GM23248 (cell line): ENCODE data around the gene PLPP2. TPM values are rescaled to one million over a fixed set of nuclear protein-coding genes. Genes with fewer than 3 reads are reported as not detected.

Experiments
- DNase-seq: peaks from one replicate; pipeline ENCODE4 v3.0.0-alpha.2; 2015
- H2AFZ ChIP-seq: fragments of 200-600 bp; sonication (generic); 2 replicates; pipeline ENCODE4 v1.6.1; 2016; ENCODE audit warnings: antibody characterized with exemption
- H3F3A ChIP-seq: fragments of 200-600 bp; sonication (generic); 2 replicates; pipeline ENCODE4 v1.6.1; 2016; ENCODE audit warnings: mild to moderate bottlenecking, antibody characterized with exemption, mixed run types; ENCODE audit not compliant: insufficient read depth
- H3K27ac ChIP-seq: fragments of 200-600 bp; sonication (generic); 2 replicates; pipeline ENCODE4 v1.5.1; 2016; ENCODE audit warnings: mild to moderate bottlenecking
- H3K27me3 ChIP-seq: fragments of 200-600 bp; sonication (generic); replicated peaks from 2 replicates; pipeline ENCODE4 v1.6.1; 2016; ENCODE audit warnings: mild to moderate bottlenecking; ENCODE audit not compliant: insufficient read depth
- H3K36me3 ChIP-seq: fragments of 200-600 bp; sonication (generic); 2 replicates; pipeline ENCODE4 v1.6.1; 2016; ENCODE audit warnings: low read depth, mild to moderate bottlenecking
- H3K4me1 ChIP-seq: fragments of 200-600 bp; sonication (generic); 2 replicates; pipeline ENCODE4 v1.6.1; 2016; ENCODE audit warnings: mild to moderate bottlenecking; ENCODE audit not compliant: insufficient read depth
- H3K4me2 ChIP-seq: fragments of 200-600 bp; sonication (generic); one replicate; pipeline ENCODE4 v1.6.1; 2016; ENCODE audit warnings: mild to moderate bottlenecking; ENCODE audit not compliant: unreplicated experiment
- H3K4me3 ChIP-seq: fragments of 200-600 bp; sonication (generic); 2 replicates; pipeline ENCODE4 v1.5.1; 2016; ENCODE audit warnings: mild to moderate bottlenecking
- H3K79me2 ChIP-seq: fragments of 200-600 bp; sonication (generic); 2 replicates; pipeline ENCODE4 v1.6.1; 2016; ENCODE audit warnings: mild to moderate bottlenecking; ENCODE audit not compliant: insufficient read depth
- H3K9ac ChIP-seq: fragments of 200-600 bp; sonication (generic); 2 replicates; pipeline ENCODE4 v1.6.1; 2016; ENCODE audit warnings: mild to moderate bottlenecking
- H3K9me2 ChIP-seq: fragments of 200-600 bp; sonication (generic); 2 replicates; pipeline ENCODE4 v1.6.1; 2016; ENCODE audit warnings: mixed run types, mild to moderate bottlenecking, moderate library complexity; ENCODE audit not compliant: insufficient read depth
- H3K9me3 ChIP-seq: fragments of 200-600 bp; sonication (generic); one replicate; pipeline ENCODE4 v1.6.1; 2017; ENCODE audit warnings: low read depth
- H4K20me1 ChIP-seq: fragments of 200-600 bp; sonication (generic); 2 replicates; pipeline ENCODE4 v1.6.0; 2016; ENCODE audit not compliant: insufficient read depth
- EZH2 ChIP-seq: fragments of 200-600 bp; sonication (generic); IDR thresholded peaks from 2 replicates; pipeline ENCODE4 v1.6.1; 2018; ENCODE audit warnings: antibody characterized with exemption, mild to moderate bottlenecking; ENCODE audit not compliant: insufficient read depth, poor library complexity, severe bottlenecking
- EZH2phosphoT487 ChIP-seq: fragments of 200-600 bp; sonication (generic); IDR thresholded peaks from 2 replicates; pipeline ENCODE4 v1.6.1; 2018; ENCODE audit warnings: antibody characterized with exemption, moderate library complexity, mild to moderate bottlenecking, low read depth; ENCODE audit not compliant: insufficient read depth
- WGBS, 2 experiments: methylation state at CpG; one replicate each; pipeline ENCODE4 v1.1.6; 2015 to 2017; ENCODE audit warnings: low lambda C conversion rate in 2 of 2, low coverage in 1 of 2; ENCODE audit errors: missing lambda C conversion rate in 2 of 2; 5-methylcytosine and 5-hydroxymethylcytosine counted together
- in situ Hi-C: fragments of 300-500 bp; cut with MboI; formaldehyde crosslinking; loops from 2 replicates; pipeline ENCODE4 v1.15.0; 2020
- polyA plus RNA-seq: library from polyadenylated mRNA; unstranded; fragments of >200 nt; fragmentation: Nextera tagmentation; extraction: Ambion mirVana; gene quantifications from 2 replicates; pipeline ENCODE4 v1.2.1, GENCODE V29; 2016
- total RNA-seq: library from RNA; depleted of rRNA; stranded (reverse); fragments of >200 nt; shearing (Covaris generic); gene quantifications from 2 replicates; pipeline ENCODE4 v1.2.3, GENCODE V29; 2014

The PLPP2 gene
- total and polyA plus RNA-seq, 2 experiments from 2014 or later, result 1.3 to 1.4 TPM

- H3F3A ChIP-seq, result peaks cover 6% of the 10 kb centered on the region; the same call in 1 of the 2 replicates
- WGBS, 2 experiments, result 75 to 79% methylated on average over 13 of the region's 13 CpGs
- H3K9me2 ChIP-seq, result no peaks in the 10 kb centered on the region
- no peaks in the 10 kb centered on the region for H4K20me1 ChIP-seq
- no peaks in the 10 kb centered on the region for H3K9me3 ChIP-seq
- in situ Hi-C loops, result no loop called here
- H3K36me3 ChIP-seq, result no peaks in the 10 kb centered on the region
- no peak for DNase-seq
- no peak for TF ChIP-seq EZH2
- no peak for TF ChIP-seq EZH2phosphoT487
- no peaks in the 10 kb centered on the region for H3K79me2 ChIP-seq
- H2AFZ ChIP-seq, result no peak overlapping the region
- H3K4me2 ChIP-seq, result no peak overlapping the region
- no peak overlapping the region for H3K27ac ChIP-seq
- H3K4me1 ChIP-seq, result no peaks in the 10 kb centered on the region; the same call in 1 of the 2 replicates
- H3K27me3 ChIP-seq, result peaks cover 17% of the 10 kb centered on the region; the same call in 1 of the 2 replicates
- H3K4me3 ChIP-seq, result no peak overlapping the region
- H3K9ac ChIP-seq, result no peak overlapping the region
Observed at GRCh38 chr19:295687-296370, 4.6 kb upstream of the PLPP2 start.

DNA sequence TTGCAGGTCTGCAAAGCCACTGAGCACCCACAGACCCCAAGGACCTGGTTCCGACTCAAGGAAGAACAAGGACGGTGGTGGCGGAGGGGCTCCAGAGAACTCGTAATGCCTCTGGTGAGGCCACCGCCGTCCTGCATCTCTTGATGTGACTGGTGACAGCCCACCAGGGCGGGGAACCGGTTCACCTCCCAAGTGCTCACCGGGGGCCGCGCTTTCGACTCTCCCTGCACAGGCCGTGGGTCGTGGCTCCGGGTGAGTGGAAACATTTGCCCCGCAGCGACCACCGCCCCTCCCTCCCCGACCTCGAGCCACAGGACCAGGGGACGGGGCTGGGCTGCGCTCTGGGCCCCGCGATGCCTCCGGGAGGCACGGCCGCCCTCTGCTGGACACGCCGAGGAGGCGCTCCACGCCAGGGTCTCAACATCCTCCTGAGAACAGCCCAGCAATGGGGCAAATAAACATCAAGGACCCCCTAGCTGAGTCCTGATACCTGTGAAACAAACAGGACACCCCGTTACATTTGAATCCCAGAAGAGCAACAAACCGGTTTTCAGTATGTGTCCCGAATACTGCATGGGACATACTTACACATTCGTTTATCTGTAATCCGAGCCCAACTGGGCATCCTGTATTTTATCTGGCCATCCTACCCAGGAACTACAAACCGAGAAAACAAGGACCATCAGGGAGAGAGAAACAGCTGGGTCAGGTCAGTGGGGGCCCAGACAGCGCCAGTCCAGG, 3.9 kb upstream of the PLPP2 start:
- Histone ChIP-seq H3K27ac (no peak overlapping the region), H3K4me3 (peak overlapping the region; percentile 48; the same call in 1 of the 2 replicates), H3K4me1 (no peaks in the 10 kb centered on the region; the same call in 1 of the 2 replicates), H3F3A (peaks cover 6% of the 10 kb centered on the region; the same call in 1 of the 2 replicates), H3K4me2 (peak overlapping the region; percentile 39), H3K27me3 (peaks cover 17% of the 10 kb centered on the region; the same call in 1 of the 2 replicates), H3K9ac (no peak overlapping the region), H3K9me2 (no peaks in the 10 kb centered on the region), H4K20me1 (no peaks in the 10 kb centered on the region), H3K79me2 (no peaks in the 10 kb centered on the region), H2AFZ (no peak overlapping the region), H3K36me3 (no peaks in the 10 kb centered on the region), H3K9me3 (no peaks in the 10 kb centered on the region)
- in situ Hi-C loops, result no loop called here
- 8 to 10% methylated on average over 38 of the region's 38 CpGs for WGBS, 2 experiments
- TF ChIP-seq EZH2phosphoT487 (no peak), EZH2 (peak; percentile 55)
- DNase-seq, result peak; percentile 70

DNA sequence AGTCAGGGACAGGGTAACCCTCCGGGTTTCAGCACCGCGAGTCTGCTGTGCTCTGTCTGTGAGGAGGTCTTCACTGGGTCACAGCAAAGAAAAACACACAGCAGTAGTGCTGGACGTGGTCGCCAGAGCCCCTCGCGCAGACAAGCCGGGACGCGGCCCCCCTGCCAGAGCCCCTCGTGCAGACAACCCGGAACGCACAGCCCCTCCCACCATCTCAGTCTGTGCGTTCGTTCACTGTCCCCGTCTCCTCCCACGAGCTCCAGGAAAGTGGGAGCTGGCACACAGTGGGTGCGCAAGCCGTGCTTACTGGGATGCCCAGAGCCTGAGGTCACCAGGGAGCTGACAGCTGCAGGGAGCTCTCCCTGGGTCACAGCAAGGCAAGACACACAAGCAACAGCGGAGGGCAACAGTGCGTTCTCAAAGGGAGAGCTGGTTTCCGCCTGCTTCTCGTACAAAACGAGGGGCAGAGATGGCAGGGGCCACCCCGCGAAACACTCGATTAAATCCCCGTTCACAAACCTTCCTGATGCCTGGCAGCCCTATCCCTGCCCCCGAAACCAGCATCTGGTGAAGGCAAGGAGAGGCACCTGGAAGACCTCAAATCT, 3.2 kb upstream of the PLPP2 start:
- Histone ChIP-seq H3K4me2 (peak overlapping the region; percentile 39), H3K9me2 (no peaks in the 10 kb centered on the region), H2AFZ (no peak overlapping the region)

GRCh38 chr19:293436-294110, 2.4 kb upstream of the PLPP2 start:
- no peaks in the 10 kb centered on the region for H3K9me2 ChIP-seq
- WGBS, 2 experiments, result 63 to 68% methylated on average over 14 of the region's 14 CpGs
- no peaks in the 10 kb centered on the region for H3K9me3 ChIP-seq
- no peaks in the 10 kb centered on the region for H3K36me3 ChIP-seq
- H4K20me1 ChIP-seq, result no peaks in the 10 kb centered on the region
- no peak overlapping the region for H2AFZ ChIP-seq
- peaks cover 6% of the 10 kb centered on the region; the same call in 1 of the 2 replicates for H3F3A ChIP-seq
- no peak for TF ChIP-seq EZH2phosphoT487
- TF ChIP-seq EZH2, result no peak
- H3K4me1 ChIP-seq, result no peaks in the 10 kb centered on the region; the same call in 1 of the 2 replicates
- no peak for DNase-seq
- H3K79me2 ChIP-seq, result no peaks in the 10 kb centered on the region
- H3K4me2 ChIP-seq, result no peak overlapping the region
- H3K27me3 ChIP-seq, result peaks cover 17% of the 10 kb centered on the region; the same call in 1 of the 2 replicates
- no peak overlapping the region for H3K27ac ChIP-seq
- in situ Hi-C loops, result no loop called here
- H3K9ac ChIP-seq, result no peak overlapping the region
- no peak overlapping the region for H3K4me3 ChIP-seq

More for the DNA sequence above, 3.2 kb upstream of the PLPP2 start:
- 0 out of 2 replicates have a peak overlapping the region, but pooled peaks have one; percentile 48 for H3K4me3 ChIP-seq
- H4K20me1 ChIP-seq, result no peaks in the 10 kb centered on the region
- H3K27ac ChIP-seq, result no peak overlapping the region
- DNase-seq, result peak; percentile 57
- in situ Hi-C loops, result no loop called here
- no peaks in the 10 kb centered on the region for H3K79me2 ChIP-seq
- no peaks in the 10 kb centered on the region for H3K9me3 ChIP-seq
- H3K9ac ChIP-seq, result no peak overlapping the region
- peak; percentile 85 for TF ChIP-seq EZH2
- no peak for TF ChIP-seq EZH2phosphoT487
- no peaks in the 10 kb centered on the region; the same call in 1 of the 2 replicates for H3K4me1 ChIP-seq
- WGBS, 2 experiments, result 3 to 4% methylated on average over 22 to 26 of the region's 29 CpGs
- peaks cover 6% of the 10 kb centered on the region; the same call in 1 of the 2 replicates for H3F3A ChIP-seq
- peaks cover 17% of the 10 kb centered on the region; the same call in 1 of the 2 replicates for H3K27me3 ChIP-seq
- H3K36me3 ChIP-seq, result no peaks in the 10 kb centered on the region
